Embryonic facial prominence (tissue), 1 donor: ENCODE data around the gene MAPKAPK2.
"Not testable (repeated sequence)": the region's sequence is repeated elsewhere in the genome, so short reads cannot be mapped to it uniquely, and the experiment has no call there.

ENCODE experiments used
- DNase-seq: peaks from one replicate; pipeline ENCODE4 v3.0.0-alpha.2; 2016; ENCODE audit errors: extremely low spot score

The MAPKAPK2 gene

DNA sequence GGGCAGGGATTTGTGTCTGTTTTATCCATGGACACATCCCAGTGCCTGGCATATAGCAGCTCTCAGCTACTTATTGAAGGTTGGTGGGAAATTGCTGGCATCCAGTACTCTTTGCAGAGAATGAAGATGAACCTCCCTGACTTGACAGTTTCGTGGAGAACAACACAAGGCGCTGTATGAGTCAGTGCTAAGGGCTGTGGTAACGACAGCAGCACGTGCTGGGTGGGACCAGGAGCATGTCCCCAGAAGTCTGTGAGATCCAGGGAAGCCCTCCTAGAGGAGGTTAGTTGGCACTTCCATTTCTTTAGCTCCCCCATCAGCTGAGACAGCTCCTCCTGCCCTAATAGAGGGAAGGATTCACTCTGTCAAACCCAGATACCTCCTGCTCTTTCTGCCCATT is 60.0 kb downstream of the MAPKAPK2 start:
- DNase-seq, result no peak

DNA sequence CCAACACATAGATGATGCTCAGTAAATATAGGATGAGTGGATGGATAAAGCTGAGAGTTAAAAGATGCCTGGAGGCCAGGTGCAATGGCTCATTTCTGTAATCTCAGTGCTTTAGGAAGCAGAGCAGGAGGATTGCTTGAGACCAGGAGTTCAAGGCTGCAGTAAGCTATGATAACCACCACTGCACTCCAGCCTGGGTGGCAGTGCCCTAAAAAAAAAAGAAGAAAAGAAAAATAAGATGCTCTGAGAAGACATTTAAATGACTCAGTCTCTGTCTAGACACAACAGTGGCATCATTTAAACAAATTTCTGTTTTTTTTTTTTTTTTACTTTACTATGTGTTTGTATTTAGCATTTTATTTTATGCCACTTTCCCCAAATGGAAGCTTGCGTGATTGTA is 60.6 kb downstream of the MAPKAPK2 start:
- no peak for DNase-seq

DNA sequence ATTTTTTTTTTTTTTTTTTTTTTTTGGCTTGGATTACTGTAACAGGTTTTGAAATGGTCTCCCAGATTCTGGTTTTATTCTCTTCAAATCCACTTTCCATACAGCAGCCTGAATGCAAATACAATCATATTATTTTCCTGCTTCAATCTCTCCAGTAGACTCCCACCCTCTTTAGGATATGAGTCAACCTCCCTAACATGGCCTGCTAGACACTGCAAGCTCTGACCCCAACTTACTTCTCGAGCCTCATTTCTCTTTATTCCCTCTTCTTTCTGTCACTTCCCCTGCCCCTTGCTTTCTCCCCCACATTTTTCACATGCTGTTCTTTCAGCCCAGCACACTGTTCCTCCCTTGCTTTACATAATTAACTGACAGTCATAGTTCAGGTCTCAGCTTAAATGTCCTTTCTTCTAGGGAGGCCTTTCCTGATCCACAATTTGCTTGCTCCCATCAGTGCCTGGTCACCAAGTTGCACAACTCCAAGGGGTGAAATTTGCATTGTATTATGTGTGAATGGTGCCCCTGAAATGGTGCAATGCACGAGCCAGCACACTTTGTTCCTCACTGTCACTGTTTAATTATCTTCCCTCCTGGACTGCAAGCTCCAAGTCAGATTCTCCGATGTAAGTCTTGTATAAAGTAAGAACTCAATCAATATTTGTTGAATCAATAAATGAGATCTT is 63.8 kb downstream of the MAPKAPK2 start:
- no peak for DNase-seq

DNA sequence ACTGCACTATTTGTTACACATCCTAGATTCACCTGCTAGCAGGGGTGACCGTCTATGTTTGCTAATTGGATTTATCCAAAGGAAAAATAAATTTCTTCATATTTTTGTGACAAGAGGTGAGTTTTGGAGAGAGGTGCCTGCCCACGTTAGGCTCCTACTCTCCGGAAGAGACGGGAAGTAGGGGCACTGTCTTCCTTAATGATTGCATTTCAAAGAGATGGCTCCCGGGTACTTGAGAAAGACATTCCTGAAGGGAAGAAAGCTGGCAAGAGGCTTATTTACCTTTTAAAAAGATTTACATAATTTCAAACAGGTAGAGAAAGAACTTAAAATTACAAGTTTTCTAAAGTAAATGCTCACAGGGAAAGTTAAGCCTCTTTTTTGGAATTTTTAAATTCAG is 67.2 kb downstream of the MAPKAPK2 start:
- DNase-seq, result no peak

DNA sequence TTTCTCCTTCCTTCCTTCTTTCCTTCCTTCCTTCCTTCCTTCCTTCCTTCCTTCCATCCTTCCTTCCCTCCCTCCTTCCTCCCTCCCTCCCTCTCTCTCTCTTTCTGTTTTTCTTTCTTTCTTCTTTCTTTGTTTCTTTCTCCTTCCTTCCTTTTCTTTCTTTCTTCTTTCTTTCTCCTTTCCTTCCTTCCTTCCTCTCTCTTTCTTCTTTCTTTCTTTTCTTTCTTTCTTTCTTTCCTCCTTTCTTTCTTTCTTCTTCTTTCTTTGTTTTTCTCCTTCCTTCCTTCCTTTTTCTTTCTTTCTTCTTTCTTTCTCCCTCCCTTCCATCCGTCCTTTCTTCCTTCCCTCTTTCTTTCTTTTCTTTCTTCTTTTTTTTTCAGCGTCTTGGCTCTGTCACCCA is 67.8 kb downstream of the MAPKAPK2 start:
- no peak for DNase-seq

DNA sequence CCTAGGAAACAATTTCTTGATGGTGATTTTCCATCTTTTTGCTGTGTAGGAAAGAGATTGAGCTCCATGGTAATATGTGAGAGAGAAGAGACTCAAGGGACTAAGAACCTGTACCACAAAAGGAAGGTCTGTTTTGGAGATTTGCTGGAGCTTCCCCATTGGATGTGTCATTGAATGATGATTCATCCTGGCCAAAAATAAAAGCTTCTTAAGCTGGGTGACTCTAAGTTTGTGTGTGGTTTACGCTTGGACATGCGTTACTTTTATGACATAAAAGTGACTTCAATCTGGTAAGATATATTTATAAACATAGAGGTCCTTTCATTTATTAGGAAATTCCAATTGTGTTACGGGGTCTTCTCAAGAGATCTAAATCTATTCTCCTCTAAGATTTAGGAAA is 68.4 kb downstream of the MAPKAPK2 start:
- no peak for DNase-seq

DNA sequence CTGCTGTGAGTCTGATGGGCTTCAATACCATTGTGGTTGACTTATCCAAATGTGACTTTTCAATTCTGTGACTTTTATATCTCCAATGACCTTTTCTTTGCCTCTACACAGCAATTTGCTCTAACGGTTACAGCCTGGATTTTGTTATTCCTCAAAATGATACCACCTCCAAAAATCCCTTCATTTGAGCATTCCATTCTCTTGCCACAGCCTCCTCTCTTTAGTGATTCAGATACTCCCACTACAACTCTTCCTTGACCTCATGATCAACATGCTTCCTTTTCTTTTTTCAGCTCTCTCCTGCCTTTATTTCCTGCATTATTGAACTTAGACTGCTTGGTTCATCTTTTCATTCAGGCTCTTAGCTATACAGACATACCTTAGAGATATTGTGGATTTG is 69.3 kb downstream of the MAPKAPK2 start:
- DNase-seq, result no peak

DNA sequence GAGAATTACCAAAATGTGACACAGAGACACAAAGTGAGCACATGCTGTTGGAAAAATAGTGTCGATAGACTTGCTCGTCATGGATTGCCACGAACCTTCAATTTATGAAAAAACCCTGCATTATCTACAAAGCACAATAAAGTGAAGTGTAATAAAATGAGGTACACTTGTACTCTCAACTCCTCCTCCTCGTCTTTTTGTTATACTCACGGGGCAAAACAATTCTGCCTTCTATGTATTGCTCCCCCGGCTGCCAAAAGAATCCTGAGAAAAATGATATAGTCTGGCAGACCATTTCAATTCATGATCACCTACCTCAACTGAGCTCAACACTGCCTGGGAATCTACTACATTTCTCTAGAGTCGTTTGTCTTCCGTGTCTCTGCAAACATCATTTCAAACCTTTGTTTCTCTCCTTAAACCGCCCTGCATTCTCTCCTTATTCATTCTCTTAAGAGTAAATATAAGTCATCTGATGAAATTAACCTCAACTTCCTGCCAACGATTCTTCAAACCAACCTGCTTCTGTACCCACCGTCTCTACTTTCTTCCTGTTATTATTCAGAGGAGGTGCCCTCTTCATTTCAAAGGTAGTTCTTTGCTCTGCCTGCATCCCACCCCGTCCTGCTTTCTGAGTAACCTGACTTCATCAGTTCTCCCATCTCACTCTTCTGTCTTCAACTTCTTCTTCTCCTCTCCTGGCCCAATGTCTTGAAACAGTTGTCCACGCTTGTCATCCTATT is 73.0 kb downstream of the MAPKAPK2 start:
- DNase-seq, result no peak

DNA sequence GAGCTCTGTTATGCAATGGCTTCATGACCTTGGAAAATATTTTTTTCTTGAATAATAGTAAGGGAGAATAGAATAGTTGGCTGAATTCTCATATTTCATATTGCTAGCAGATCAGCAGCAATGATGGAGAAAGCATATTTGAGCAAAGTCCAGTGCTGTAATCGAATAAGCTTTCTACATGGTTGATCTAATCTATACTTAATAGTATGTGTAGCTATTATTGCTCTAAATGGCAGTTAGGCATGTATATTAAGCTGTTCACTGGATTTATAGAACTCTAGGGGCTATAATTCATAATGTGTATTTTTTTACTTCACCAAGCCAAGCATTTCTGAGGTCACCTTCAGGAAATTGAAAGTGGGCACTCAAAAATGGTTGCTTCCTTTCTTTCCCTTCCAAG is 75.9 kb downstream of the MAPKAPK2 start:
- no peak for DNase-seq

DNA sequence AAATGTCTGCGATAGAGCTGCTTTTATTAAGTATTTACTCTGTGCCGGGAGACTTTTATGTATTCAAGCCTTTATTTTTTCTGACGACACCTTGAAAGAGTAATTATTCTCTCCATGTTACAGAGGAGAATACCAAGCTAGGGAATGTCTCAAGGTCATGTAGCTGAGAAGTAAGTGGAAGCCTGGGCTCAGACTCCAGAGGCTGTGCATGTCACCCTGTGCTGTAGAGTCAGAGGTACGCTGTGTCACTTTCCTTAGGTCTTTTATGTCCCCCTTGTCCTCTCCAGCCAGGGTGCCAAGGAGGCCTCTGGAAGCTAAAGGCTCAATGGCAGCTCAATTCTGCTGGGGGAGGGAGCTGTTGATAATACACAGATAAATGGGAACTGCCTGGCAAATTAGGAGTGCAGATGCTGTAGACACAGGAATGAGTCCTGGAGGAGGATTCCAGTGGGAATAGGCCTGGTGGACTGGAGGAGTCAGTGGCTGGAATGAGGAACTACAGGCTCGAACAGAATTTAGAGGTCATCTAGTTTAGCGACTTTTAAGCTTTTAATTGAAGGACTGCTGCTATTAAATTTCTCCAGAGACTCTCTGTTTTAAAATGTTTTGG is 76.6 kb downstream of the MAPKAPK2 start:
- DNase-seq, result no peak

DNA sequence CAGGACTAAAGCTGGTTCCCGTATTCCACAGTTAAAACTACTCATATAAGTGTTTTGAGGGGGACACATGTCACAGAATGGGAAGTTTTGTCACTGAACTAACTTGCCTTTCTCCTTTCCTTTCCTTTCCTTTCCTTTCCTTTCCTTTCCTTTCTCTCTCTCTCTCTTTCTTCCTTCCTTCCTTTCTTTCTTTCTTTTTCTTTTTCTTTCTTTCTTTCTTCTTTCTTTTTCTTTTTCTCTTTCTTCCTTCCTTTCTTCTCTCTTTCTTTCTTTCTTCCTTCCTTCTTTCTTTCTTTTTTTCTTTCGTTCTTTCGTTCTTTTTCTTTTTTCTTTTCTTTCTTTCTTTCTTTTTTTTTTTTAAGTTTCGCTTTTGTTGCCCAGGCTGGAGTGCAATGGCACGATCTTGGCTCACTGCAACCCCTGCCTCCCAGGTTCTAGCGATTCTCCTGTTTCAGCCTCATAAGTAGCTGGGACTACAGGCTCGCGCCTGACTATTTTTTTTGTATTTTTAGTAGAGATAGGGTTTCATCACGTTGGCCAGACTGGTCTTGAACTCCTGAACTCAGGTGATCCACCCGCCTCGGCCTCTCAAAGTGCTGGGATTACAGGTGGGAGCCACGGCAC is 78.1 kb downstream of the MAPKAPK2 start:
- DNase-seq, result not testable (repeated sequence)

DNA sequence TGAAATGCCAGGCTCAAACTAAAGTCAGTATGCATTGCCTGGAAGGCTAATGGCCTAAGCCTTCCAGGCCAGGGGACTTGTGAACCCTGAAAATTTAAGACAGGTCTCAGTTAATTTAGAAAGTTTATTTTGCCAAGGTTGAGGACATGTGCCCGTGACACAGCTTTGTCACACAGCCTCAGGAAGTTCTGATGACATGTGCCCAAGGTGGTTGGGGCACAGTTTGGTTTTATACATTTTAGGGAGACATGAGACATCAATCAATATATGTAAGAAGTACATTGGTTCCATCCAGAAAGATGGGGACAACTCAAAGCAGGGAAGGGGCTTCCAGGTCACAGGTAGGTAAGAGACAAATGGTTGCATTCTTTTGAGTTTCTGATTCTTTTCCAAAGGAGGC is 81.1 kb downstream of the MAPKAPK2 start:
- DNase-seq, result not testable (repeated sequence)

DNA sequence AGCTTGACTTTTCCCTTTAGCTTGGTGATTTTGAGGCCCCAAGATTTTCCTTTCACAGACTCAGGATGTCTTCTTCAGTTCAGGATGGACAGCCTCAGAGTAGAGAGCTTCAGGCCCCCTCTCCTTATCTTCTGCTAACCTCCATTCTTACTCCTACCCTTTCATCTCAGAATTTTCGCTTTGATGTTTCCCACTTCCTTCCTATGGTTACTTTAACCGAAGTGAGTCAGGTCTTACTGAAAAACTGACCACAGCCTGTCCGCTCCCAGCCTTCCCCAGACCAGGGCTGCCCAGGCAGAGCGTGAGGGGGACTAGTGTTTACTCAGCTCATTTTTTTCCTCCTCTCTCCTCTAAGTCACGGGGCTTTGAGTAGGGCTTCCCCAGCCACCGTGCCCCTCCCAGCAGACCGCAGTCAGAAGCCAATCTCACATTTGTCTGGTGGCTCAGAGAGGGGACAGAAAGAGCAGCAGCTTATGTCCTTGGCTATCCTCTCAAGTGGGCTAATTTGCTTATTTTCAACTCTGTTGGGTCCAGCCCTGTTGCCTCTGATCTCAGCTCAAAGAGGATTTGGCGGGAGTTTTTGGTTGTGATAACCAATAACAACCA is 81.6 kb downstream of the MAPKAPK2 start:
- no peak for DNase-seq

DNA sequence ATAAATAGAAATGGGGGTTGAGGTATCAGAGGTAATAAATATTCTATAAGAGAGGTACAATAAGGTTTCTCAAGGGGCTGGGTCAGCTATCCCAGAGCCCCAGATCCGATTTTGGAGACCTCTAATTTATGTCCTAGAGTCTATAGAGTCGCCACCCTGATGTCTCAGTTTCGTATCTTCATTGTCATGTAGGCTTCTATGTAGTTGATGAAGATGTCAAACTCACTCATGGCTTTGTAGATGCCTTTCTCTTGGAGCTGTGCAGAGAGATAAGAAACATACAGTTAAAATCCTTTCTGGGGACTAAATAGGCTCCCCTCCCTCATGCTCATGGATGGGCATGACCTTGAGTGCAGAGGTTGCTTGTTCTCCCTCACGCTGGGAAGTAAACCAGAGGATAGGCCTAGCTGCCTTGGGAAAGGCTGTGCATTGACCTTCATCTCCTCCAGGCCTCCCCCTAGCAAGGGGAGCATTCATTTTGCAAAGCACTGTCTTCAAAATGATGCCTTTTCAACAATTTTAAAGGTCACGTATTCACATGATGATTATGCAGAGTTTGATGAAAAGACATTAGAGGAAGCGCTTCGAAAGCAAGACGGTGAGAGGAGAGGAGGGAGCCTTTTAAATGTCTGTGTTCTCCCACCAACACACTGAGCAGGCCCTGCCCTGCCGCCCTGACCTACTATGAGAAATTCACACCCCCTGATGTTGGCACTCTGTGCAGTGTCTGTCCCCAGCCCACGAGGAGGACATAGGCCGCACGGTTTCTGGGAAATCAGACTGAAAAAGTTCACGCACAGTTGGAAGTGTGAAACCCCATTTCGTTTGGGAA is 84.0 kb downstream of the MAPKAPK2 start:
- DNase-seq, result no peak

DNA sequence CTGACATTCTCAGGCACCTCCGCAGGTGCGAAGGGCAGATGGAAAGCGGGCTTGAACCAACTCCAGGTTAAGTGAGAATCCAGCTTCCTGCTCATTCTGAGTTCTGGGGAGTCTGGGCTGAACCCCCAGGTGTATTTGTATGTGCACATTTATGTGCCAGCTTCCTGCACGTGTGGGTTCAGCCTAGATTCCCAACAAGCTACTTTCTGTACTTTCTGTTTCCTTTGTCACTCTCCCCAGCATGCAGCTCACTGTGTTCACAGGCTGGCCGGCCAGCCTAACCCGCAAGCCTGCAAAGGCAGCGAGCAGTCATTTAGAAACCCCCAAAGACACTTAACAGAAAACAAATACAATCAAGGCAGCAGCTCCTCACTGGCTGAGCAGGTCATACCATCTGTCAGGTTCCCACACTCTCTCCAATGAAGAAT is 84.6 kb downstream of the MAPKAPK2 start:
- no peak for DNase-seq

DNA sequence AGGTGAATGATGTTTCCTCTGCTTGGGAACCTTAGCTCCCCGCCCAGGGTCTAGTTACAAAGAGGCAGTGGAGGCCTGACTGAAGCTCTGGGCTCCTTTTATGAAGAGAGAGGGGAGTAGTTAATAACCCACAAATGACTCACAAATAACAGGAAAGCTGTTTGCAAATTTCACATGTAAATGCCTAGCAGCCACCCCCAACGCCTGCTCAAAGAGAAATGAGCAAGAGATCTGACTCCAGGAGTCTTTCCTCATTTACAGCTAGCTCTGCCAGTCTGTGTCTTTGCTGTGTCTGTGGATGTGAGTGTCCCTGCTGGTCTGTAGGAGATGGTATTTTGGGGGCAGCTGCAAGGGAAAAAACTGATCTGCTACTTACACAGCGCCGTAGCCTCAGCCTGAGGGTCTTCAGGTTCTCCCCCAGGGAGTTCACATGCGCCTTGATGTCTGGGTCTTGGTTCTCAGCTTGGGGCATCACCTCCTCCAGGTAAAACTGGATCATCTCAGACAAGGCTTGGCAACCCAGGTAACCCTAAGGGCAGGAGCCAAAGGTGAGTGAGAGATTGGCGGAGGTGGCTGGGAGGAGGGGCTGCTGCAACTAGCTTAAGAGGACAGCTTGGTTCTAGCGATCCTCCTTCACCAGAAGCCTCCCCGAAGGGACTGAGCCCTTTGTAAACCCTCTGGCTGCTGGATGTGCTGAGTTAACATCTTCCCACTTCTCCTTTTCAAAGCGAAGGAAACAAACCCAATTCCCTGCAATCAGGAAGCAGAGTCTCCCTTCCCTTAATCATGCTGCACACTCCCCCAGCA is 86.0 kb downstream of the MAPKAPK2 start, which contains the start of gene IL19:
IL19 (plus strand) TSS at position 243 of the 807 bp plus-strand sequence. CDS start 65,890 bp downstream, outside the sequence.
- no peak for DNase-seq

DNA sequence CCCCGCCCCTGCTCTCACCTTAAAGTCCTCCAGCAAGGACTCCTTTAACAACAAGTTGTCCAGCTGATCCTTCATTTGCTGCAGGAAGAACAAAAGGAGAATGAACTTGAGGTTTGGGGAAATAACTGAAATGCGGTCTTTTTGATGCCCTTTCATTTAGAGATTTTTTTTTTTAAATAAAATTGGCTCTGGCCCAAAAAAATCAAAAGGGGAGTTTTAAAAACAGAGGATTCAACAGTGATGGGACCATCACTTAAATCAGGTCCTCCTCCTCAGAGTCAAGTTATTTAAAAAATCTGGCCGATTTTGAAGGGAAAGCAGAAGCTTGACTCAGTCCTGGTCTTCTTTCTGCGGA is 86.6 kb downstream of the MAPKAPK2 start:
- DNase-seq, result no peak

DNA sequence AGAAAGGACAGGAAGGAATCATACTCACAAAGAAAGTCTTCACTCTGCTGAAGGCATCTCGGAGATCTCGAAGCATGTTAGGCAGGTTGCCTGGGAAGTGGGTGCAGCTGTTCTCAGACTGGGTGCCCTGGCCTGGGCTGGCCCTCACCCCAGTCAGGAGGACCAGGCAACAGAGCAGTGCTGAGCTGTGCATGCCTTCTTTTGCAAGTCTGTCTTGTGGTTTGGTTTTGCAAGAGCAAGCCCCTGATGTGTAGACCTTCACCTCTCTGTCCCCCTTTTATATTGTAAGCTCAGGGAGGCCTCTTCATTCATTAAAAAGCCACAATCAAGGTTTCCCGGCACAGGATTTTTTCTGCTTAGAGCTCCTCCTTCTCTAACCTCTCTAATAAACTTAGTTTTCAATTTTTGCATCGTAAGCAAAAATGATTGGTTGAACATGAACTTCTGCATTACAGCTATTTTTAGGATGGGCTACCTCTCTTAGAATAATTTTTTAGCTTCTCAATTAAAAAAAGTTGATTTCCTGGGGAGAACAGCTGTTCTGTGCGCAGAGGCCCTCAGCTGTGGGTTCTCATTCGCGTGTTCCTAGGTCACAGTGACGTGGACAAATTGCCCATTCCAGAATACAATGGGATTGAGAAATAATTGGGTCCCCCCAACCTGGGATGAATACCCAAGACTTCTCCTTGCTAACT is 87.7 kb downstream of the MAPKAPK2 start, which contains the start of gene IL10:
IL10 (minus strand) TSS at position 252 of the 695 bp plus-strand sequence; CDS start at position 193, 59 bp downstream.
- no peak for DNase-seq

DNA sequence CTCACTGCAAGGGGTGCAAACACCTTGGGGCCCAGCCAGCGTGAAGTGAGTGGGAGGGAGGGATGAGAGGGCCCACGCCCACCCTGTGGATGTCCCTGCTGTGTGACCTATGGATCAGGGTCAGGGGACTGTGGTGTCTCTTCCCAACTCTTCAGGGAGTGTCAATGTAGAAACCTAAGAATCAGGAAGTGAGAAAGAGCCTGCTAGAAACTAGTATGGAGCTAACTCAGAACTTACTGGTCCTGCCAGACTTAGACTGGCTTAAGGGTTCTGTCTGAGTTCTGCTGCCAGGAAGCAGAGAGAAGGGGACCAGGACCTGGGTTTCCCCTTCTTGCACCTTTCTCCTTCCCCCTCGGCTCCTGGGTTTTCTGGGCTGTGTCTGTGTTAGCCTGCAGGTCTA is 89.4 kb downstream of the MAPKAPK2 start:
- no peak for DNase-seq

DNA sequence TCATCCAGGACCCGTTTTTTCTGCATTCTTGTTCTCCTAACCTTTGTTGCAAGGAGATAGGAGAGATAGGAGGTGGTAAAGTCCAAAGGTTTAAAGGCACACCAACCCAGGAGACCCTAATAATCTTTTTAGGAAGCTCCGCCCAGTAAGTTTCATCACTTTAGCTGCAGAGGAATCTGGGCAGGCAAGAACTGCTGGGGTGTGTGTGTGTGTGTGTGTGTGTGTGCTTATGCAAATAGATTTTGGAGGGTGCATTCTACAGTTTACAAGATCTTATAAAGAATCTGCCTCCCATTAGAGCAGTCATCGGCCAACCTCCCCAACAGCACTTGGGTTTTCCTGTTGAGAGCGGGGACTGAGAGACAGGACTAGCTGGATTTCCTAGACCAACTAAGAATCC is 91.5 kb downstream of the MAPKAPK2 start:
- DNase-seq, result no peak
